A673 (cell line): Measurements from ENCODE around the gene ENOX2. TPM values are rescaled to one million over a fixed set of nuclear protein-coding genes. Genes with fewer than 3 reads are reported as not detected.

Source experiments
- BruUV-seq: library from RNA; stranded (reverse); fragments of 400-500 nt; replicated peaks from 2 replicates; lab custom pipeline; 2021; lab: Mats Ljungman, UMichigan
- CTCF ChIA-PET: fragments of 300-600 bp; sonication (Branson Sonifier 250); formaldehyde crosslinking; loops from one replicate; lab custom pipeline; 2022; ENCODE audit warnings: antibody characterized with exemption; lab: Charles Lee
- POLR2A ChIA-PET: fragments of 300-600 bp; sonication (Branson Sonifier 250); formaldehyde crosslinking; loops from one replicate; lab custom pipeline; 2022; ENCODE audit warnings: antibody characterized with exemption; ENCODE audit not compliant: low non-redundant PET; lab: Charles Lee
- DNase-seq: peaks from one replicate; pipeline ENCODE4 v3.0.0-alpha.2; 2015; ENCODE audit warnings: low spot score
- H3K27ac ChIP-seq: fragments of 200-600 bp; sonication (generic); 2 replicates; pipeline ENCODE4 v1.5.1; 2016; ENCODE audit warnings: mixed run types, low read depth, mild to moderate bottlenecking, mixed read lengths, antibody characterized with exemption, low read length; ENCODE audit not compliant: poor library complexity, severe bottlenecking
- H3K27me3 ChIP-seq: fragments of 200-600 bp; sonication (generic); replicated peaks from 2 replicates; pipeline ENCODE4 v1.6.1; 2017; ENCODE audit warnings: mixed run types, low read depth, mild to moderate bottlenecking, mixed read lengths, antibody characterized with exemption, low read length; ENCODE audit not compliant: insufficient read depth, poor library complexity
- H3K36me3 ChIP-seq: fragments of 200-600 bp; sonication (generic); 2 replicates; pipeline ENCODE4 v1.6.1; 2016; ENCODE audit warnings: mixed run types, mild to moderate bottlenecking, mixed read lengths, antibody characterized with exemption, low read length; ENCODE audit not compliant: insufficient read depth, poor library complexity, severe bottlenecking
- H3K4me1 ChIP-seq: fragments of 200-600 bp; sonication (generic); 2 replicates; pipeline ENCODE4 v1.6.1; 2017; ENCODE audit warnings: mixed run types, mild to moderate bottlenecking, mixed read lengths, antibody characterized with exemption, low read length; ENCODE audit not compliant: insufficient read depth, poor library complexity, severe bottlenecking
- H3K4me3 ChIP-seq: fragments of 200-600 bp; sonication (generic); 2 replicates; pipeline ENCODE4 v1.5.1; 2016; ENCODE audit warnings: low read depth, mixed run types, mild to moderate bottlenecking, mixed read lengths, low read length; ENCODE audit not compliant: poor library complexity, severe bottlenecking
- H3K9me3 ChIP-seq: fragments of 200-600 bp; sonication (generic); 2 replicates; pipeline ENCODE4 v1.6.1; 2016; ENCODE audit warnings: mixed run types, low read depth, mild to moderate bottlenecking, mixed read lengths, antibody characterized with exemption, low read length; ENCODE audit not compliant: poor library complexity, severe bottlenecking
- EZH2 ChIP-seq: fragments of 200-600 bp; sonication (generic); IDR thresholded peaks from 2 replicates; pipeline ENCODE4 v1.6.1; 2017; ENCODE audit warnings: borderline replicate concordance, low read depth, mild to moderate bottlenecking, mixed read lengths, antibody characterized with exemption, low read length; ENCODE audit not compliant: poor library complexity, severe bottlenecking
- intact Hi-C: fragments of 100-400 bp; cut with micrococcal nuclease; formaldehyde crosslinking; loops from one replicate; pipeline ENCODE4 v1.10.0; 2022; ENCODE audit not compliant: unreplicated experiment
- total RNA-seq: library from RNA; stranded (reverse); gene quantifications from 2 replicates; pipeline ENCODE4 v1.2.3, GENCODE V29; 2021
- TF ChIP-seq, protein P1 (sequence below): fragments of 300-800, 200-600 bp; sonication (generic); conservative IDR thresholded peaks from 2 replicates; pipeline ENCODE4 v1.5.1; 2017; ENCODE audit warnings: low read depth, mild to moderate bottlenecking, antibody characterized with exemption, low read length, moderate library complexity, mixed read lengths

Gene ENOX2
- total RNA-seq, 1 experiment from 2014 or later: 12.9 TPM

DNA sequence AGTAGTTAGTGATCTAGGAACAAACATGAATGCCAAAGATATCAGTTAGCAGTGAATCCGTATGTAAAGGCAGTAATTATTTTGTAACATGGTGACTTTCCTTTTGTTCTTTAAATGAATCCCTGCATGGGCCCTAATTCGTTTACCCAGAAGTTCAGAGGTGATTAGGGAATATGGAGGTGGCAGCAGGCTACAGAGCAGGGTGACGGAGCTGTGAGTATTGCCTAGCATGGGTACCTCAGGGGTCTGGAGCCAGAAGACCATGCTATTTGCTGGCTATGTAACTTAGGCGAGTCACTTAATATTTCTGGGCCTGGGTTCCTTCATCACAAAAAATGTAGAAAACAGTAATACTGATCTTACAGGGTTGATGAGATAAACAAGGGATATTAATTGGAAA, 184.9 kb downstream of the ENOX2 start:
- no peak for TF ChIP-seq EZH2
- ChIA-PET CTCF (no interaction called here), POLR2A (no interaction called here)
- Histone ChIP-seq H3K9me3 (no peaks in the 10 kb centered on the region), H3K27ac (no peak overlapping the region), H3K4me1 (no peaks in the 10 kb centered on the region), H3K36me3 (no peaks in the 10 kb centered on the region), H3K27me3 (no peaks in the 10 kb centered on the region), H3K4me3 (no peak overlapping the region)
- no peak for DNase-seq
- BruUV-seq: no TSS peak
- intact Hi-C loops: no loop called here

GRCh38 chrX:130716781-130717413, 186.1 kb downstream of the ENOX2 start:
- DNase-seq: no peak
- POLR2A ChIA-PET: no interaction called here
- Histone ChIP-seq H3K27me3 (no peaks in the 10 kb centered on the region), H3K36me3 (no peaks in the 10 kb centered on the region), H3K27ac (no peak overlapping the region), H3K9me3 (no peaks in the 10 kb centered on the region), H3K4me3 (no peak overlapping the region), H3K4me1 (no peaks in the 10 kb centered on the region)
- intact Hi-C loops: no loop called here
- BruUV-seq: no TSS peak
- TF ChIP-seq EZH2: no peak
- TF ChIP-seq, protein P1, sequence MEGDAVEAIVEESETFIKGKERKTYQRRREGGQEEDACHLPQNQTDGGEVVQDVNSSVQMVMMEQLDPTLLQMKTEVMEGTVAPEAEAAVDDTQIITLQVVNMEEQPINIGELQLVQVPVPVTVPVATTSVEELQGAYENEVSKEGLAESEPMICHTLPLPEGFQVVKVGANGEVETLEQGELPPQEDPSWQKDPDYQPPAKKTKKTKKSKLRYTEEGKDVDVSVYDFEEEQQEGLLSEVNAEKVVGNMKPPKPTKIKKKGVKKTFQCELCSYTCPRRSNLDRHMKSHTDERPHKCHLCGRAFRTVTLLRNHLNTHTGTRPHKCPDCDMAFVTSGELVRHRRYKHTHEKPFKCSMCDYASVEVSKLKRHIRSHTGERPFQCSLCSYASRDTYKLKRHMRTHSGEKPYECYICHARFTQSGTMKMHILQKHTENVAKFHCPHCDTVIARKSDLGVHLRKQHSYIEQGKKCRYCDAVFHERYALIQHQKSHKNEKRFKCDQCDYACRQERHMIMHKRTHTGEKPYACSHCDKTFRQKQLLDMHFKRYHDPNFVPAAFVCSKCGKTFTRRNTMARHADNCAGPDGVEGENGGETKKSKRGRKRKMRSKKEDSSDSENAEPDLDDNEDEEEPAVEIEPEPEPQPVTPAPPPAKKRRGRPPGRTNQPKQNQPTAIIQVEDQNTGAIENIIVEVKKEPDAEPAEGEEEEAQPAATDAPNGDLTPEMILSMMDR: no peak
- CTCF ChIA-PET: no interaction called here

GRCh38 chrX:130716346-130716745, 186.7 kb downstream of the ENOX2 start:
- ChIA-PET CTCF (no interaction called here), POLR2A (no interaction called here)
- H3K36me3 ChIP-seq: no peaks in the 10 kb centered on the region
- intact Hi-C loops: no loop called here
- H3K4me1 ChIP-seq: no peaks in the 10 kb centered on the region
- no peak overlapping the region for H3K4me3 ChIP-seq
- no TSS peak for BruUV-seq
- H3K27me3 ChIP-seq: no peaks in the 10 kb centered on the region
- no peak for DNase-seq
- H3K9me3 ChIP-seq: no peaks in the 10 kb centered on the region
- no peak for TF ChIP-seq EZH2
- TF ChIP-seq, protein P1: no peak
- H3K27ac ChIP-seq: no peak overlapping the region

DNA sequence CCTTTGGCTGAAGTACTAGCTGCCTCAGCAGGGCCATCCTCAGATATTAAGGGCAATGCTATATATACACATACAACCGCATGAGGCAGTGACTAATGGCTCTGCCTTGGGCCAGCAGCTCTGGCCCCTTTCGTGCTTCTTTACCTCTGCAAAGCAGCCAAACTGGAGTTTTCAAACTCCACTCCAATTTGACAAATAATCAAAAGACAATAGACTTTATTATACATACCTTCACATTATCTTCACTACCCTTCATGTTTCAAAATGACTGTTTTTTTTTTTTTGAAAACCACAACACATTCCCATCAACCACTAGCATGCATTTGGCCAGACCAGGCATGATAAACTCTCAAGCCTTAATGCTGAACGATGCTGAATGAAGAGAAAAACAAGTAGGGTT, 187.7 kb downstream of the ENOX2 start:
- DNase-seq: no peak
- ChIA-PET POLR2A (no interaction called here), CTCF (no interaction called here)

More for the DNA sequence above, 187.7 kb downstream of the ENOX2 start:
- Histone ChIP-seq H3K9me3 (no peaks in the 10 kb centered on the region), H3K27me3 (no peaks in the 10 kb centered on the region), H3K36me3 (no peaks in the 10 kb centered on the region), H3K4me1 (no peaks in the 10 kb centered on the region), H3K27ac (no peak overlapping the region), H3K4me3 (no peak overlapping the region)
- intact Hi-C loops: no loop called here
- no TSS peak for BruUV-seq
- TF ChIP-seq EZH2: no peak
- TF ChIP-seq, protein P1: no peak
